ENCODE results near the gene NFATC2IP. TPM values are rescaled to one million over a fixed set of nuclear protein-coding genes. Genes with fewer than 3 reads are reported as not detected.
"Not testable (repeated sequence)": the region's sequence is repeated elsewhere in the genome, so short reads cannot be mapped to it uniquely, and the experiment has no call there.

Gene NFATC2IP
- total RNA-seq, 1 donor from 2014 or later = 30.0 TPM

- peak; percentile 98 for DNase-seq
Observed at GRCh38 chr16:28974437-28975157, 23.9 kb downstream of the NFATC2IP start, which contains the start of gene SPNS1. SPNS1 (plus strand) TSS chr16:28974778; CDS start chr16:28975152, 374 bp downstream.

GRCh38 chr16:28975158-28975599 lies 24.4 kb downstream of the NFATC2IP start:
- DNase-seq = peak; percentile 17

GRCh38 chr16:28977703-28978662 lies 27.2 kb downstream of the NFATC2IP start:
- no peak for DNase-seq

- DNase-seq = not testable (repeated sequence)
Observed at GRCh38 chr16:28980330-28980729, 29.6 kb downstream of the NFATC2IP start.

DNA sequence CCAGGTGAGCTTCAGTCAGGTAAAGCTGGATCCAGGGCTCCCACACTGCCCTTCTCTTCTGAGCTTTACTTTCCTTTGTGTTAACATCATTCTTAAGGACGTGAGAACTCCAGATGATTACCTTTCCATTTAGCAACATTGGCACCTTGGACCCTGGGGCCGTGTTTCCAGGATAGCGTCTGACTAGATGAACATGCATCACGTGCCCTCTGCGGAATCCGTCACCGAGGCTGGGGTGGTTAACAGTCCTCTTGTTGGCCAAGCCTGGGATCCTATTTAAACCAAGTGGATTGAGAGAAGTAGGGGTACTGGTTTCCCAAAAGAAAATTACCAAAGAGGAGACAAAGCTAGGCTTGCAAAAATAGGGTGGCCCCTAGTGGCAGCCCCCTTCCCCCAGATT lies 30.2 kb downstream of the NFATC2IP start:
- DNase-seq = no peak

- DNase-seq = peak; percentile 23
Observed at GRCh38 chr16:28981517-28981916, 30.8 kb downstream of the NFATC2IP start.

DNA sequence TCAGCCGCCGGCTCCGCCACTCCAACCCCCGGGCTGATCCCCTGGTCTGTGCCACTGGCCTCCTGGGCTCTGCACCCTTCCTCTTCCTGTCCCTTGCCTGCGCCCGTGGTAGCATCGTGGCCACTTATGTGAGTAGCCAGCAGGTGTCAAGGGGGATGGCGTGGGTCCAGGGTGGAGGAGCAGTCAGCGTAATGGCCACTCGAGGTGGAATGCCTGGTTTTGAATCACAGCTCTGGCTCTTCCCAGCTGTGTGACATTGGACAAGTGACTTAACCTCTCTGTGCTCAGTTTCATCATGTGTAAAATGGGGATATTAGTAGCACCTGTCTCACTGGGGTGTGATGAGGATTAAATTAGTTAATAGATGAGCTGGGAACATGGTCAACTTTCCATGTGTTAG lies 31.7 kb downstream of the NFATC2IP start:
- DNase-seq = no peak

DNA sequence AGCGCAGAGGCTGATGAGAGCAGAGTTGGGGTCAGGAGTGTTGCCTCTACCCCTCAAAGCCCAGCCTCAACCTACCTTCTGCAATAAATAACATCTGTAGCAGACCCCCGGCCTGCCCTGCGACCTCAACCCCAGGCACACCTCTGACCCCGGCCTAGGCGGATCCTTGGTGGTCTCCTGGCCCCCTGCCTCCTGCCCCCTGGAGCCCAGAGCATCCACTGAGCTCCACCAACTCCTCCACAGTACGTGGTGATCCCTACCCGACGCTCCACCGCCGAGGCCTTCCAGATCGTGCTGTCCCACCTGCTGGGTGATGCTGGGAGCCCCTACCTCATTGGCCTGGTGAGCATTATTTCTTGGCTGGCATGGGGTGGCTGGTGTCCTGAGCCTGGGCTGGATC lies 32.2 kb downstream of the NFATC2IP start:
- no peak for DNase-seq

- no peak for DNase-seq
Observed at GRCh38 chr16:28983644-28984043, 32.9 kb downstream of the NFATC2IP start.

DNA sequence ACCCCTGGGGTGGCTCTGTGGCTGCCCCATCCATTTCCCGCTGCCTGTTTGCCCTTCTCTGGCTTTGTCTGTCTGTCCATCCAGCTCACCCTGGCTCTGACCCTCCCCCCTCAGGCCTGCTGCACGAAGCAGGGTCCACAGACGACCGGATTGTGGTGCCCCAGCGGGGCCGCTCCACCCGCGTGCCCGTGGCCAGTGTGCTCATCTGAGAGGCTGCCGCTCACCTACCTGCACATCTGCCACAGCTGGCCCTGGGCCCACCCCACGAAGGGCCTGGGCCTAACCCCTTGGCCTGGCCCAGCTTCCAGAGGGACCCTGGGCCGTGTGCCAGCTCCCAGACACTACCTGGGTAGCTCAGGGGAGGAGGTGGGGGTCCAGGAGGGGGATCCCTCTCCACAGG lies 33.4 kb downstream of the NFATC2IP start:
- no peak for DNase-seq

- DNase-seq = peak; percentile 50
Observed at GRCh38 chr16:28984619-28985135, 33.9 kb downstream of the NFATC2IP start, which contains the start of gene LAT. LAT (plus strand) TSS chr16:28985052; CDS start chr16:28985418, 366 bp downstream.

DNA sequence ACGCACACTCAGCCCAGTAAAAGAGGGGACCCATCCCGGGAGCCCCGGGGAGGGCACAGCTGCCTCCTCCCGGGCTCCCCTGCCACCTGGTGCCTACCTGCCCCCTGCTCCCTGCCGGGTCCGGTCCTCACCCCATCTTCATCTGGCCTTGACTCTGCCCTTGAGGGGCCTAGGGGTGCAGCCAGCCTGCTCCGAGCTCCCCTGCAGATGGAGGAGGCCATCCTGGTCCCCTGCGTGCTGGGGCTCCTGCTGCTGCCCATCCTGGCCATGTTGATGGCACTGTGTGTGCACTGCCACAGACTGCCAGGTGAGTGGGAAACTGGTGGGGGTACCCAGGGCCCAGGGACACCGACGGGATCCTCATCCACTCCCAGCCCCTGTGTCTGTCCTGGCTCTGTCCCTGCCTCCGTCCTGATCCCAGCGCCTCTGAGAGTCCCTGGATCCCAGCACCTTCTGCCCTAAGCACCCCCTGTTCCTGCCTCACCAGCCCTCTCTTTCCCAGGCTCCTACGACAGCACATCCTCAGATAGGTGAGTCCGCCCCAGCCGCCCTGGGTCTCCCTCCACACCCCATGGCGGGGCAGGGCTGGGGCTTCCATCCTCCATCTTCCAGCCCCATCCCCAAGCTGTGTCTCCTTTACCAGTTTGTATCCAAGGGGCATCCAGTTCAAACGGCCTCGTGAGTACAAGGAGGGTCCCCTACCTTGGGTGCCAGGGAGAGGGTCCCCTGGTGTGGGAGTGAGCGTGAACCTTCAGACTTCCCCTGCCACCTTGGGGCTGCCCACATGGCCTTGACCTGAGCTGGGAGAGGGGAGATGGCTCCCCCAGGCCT lies 34.7 kb downstream of the NFATC2IP start:
- DNase-seq = no peak

GRCh38 chr16:28986046-28986445 lies 35.3 kb downstream of the NFATC2IP start:
- no peak for DNase-seq

- no peak for DNase-seq
Observed at GRCh38 chr16:28986492-28986891, 35.8 kb downstream of the NFATC2IP start.

- no peak for DNase-seq
Observed at GRCh38 chr16:28987170-28987853, 36.6 kb downstream of the NFATC2IP start.

- DNase-seq = no peak
Observed at GRCh38 chr16:28989363-28989762, 38.6 kb downstream of the NFATC2IP start.

DNA sequence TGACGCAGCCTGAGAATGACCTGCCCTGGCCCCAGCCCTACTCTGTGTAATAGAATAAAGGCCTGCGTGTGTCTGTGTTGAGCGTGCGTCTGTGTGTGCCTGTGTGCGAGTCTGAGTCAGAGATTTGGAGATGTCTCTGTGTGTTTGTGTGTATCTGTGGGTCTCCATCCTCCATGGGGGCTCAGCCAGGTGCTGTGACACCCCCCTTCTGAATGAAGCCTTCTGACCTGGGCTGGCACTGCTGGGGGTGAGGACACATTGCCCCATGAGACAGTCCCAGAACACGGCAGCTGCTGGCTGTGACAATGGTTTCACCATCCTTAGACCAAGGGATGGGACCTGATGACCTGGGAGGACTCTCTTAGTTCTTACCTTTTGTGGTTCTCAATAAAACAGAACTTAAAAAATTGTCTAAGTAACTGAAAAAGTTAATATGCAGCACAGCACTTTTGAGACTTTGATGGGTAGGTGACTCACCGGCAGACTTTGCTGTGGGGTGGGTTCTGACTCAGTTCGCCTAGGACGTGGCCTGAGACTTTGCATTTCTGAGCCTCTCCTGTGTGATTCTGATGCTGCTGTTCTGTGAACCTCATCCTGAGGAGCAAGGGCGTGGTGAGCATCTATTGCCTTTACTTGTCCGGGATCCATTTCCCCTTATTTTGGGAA lies 39.8 kb downstream of the NFATC2IP start:
- no peak for DNase-seq

DNA sequence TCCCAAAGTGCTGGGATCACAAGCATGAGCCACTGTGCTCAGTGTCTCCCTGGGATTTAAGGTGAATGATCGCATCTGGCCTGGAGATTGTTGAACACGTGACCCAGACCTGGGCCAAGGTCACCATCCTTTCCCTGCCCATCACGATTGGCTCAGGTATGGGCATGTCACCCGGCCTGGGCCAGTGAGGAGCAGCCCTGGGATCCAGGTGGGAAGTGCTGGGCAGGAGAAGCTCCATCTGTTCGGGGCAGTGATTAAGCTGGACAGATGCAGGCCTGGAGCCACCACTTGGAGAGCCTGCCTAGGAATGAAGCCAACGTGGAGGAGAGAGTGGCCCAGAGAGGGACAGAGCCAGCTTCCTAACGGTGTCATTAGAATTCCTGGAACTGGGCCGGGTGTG lies 41.0 kb downstream of the NFATC2IP start:
- DNase-seq = no peak

DNA sequence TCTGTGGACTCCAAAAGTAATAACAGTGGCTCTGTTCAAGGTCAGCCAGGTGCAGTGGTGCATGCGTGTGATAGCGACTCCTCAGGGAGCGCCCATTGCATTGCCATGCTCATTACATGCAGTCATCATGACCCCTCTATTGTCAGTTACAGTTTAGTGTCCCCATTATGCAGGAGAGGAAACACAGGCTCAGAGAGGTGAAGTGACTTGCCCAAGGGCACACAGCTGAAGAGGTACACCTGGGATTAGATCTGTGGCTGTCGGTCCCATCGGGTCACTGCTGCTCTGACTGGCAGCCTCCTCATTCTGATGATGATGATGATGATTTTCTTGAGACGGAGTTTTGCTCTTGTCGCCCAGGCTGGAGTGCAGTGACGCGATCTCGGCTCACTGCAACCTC lies 41.8 kb downstream of the NFATC2IP start:
- no peak for DNase-seq

GRCh38 chr16:28998837-28999236 lies 48.1 kb downstream of the NFATC2IP start:
- DNase-seq = no peak

DNA sequence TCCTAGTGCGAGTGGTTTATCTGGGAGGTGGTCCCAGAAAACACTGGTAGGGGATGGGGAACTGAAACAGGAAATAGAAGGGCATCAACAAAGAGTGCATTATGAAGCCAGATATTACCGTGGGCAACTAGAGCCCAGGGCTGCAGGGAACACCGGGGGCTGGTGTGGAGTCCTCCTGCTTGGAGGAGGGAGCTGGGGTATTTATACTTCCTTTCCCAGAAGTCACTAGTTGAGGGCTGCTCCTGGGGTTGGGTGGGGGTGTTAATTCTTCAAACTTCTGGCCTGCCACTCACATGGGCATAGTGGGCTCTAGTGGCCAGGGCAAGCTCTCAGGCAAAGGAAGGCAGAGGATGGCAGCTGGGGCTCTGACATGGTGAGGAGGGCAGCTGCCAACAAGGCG lies 48.8 kb downstream of the NFATC2IP start:
- no peak for DNase-seq

Data from dermis blood vessel endothelial cell (primary cell).